Neural progenitor cell (in vitro differentiated cells): ENCODE data around the gene MED4. TPM values are rescaled to one million over a fixed set of nuclear protein-coding genes. Genes with fewer than 3 reads are reported as not detected.

Experiments
- DNase-seq: peaks from one replicate; pipeline ENCODE4 v3.0.0-alpha.2; 2016; ENCODE audit warnings: low spot score
- H2AFZ ChIP-seq: fragments of 200-600 bp; sonication (generic); replicated peaks from 2 replicates; pipeline ENCODE4 v1.6.1; 2016; ENCODE audit warnings: antibody characterized with exemption
- H3F3A ChIP-seq: fragments of 200-600 bp; sonication (generic); 2 replicates; pipeline ENCODE4 v1.6.1; 2016; ENCODE audit warnings: antibody characterized with exemption, low read depth
- H3K27ac ChIP-seq: fragments of 200-600 bp; sonication (generic); 2 replicates; pipeline ENCODE4 v1.5.1; 2016; ENCODE audit warnings: mild to moderate bottlenecking
- H3K27me3 ChIP-seq: fragments of 200-600 bp; sonication (generic); 2 replicates; pipeline ENCODE4 v1.6.1; 2016; ENCODE audit warnings: mild to moderate bottlenecking, moderate library complexity
- H3K36me3 ChIP-seq: fragments of 200-600 bp; sonication (generic); 2 replicates; pipeline ENCODE4 v1.5.1; 2016
- H3K4me1 ChIP-seq: fragments of 200-600 bp; sonication (generic); 2 replicates; pipeline ENCODE4 v1.6.1; 2016; ENCODE audit warnings: mixed run types
- H3K4me2 ChIP-seq: fragments of 200-600 bp; sonication (generic); 2 replicates; pipeline ENCODE4 v1.6.1; 2016
- H3K4me3 ChIP-seq: fragments of 200-600 bp; sonication (generic); 2 replicates; pipeline ENCODE4 v1.5.1; 2016
- H3K79me2 ChIP-seq: fragments of 200-600 bp; sonication (generic); 2 replicates; pipeline ENCODE4 v1.6.1; 2016; ENCODE audit warnings: low read depth
- H3K9ac ChIP-seq: fragments of 200-600 bp; sonication (generic); 2 replicates; pipeline ENCODE4 v1.6.1; 2016
- H3K9me3 ChIP-seq: fragments of 200-600 bp; sonication (generic); 2 replicates; pipeline ENCODE4 v1.5.1; 2016; ENCODE audit warnings: low read depth
- H4K20me1 ChIP-seq: fragments of 200-600 bp; sonication (generic); 2 replicates; pipeline ENCODE4 v1.6.1; 2016; ENCODE audit warnings: low read depth
- H3K27ac Mint-ChIP-seq: 3 replicates; pipeline ENCODE4 v1.8.0; 2021; ENCODE audit warnings: mixed read lengths
- H3K27me3 Mint-ChIP-seq: 2 replicates; pipeline ENCODE4 v1.8.0; 2022; ENCODE audit warnings: low read depth, mild to moderate bottlenecking, inconsistent platforms, moderate library complexity, mixed read lengths; ENCODE audit not compliant: insufficient read depth
- H3K36me3 Mint-ChIP-seq: 3 replicates; pipeline ENCODE4 v1.8.0; 2021; ENCODE audit warnings: mixed read lengths
- H3K4me1 Mint-ChIP-seq: 3 replicates; pipeline ENCODE4 v1.8.0; 2021; ENCODE audit warnings: mixed read lengths
- H3K4me3 Mint-ChIP-seq: 3 replicates; pipeline ENCODE4 v1.8.0; 2021; ENCODE audit warnings: mild to moderate bottlenecking, moderate library complexity, mixed read lengths
- H3K9me3 Mint-ChIP-seq: 3 replicates; pipeline ENCODE4 v1.8.0; 2020; ENCODE audit warnings: mixed read lengths
- CTCF ChIP-seq: fragments of 200-600 bp; sonication (generic); IDR thresholded peaks from 2 replicates; pipeline ENCODE4 v1.5.1; 2017; ENCODE audit warnings: antibody characterized with exemption, mild to moderate bottlenecking
- EZH2 ChIP-seq: fragments of 200-600 bp; sonication (generic); IDR thresholded peaks from 2 replicates; pipeline ENCODE4 v1.6.1; 2017; ENCODE audit warnings: antibody characterized with exemption, mild to moderate bottlenecking, moderate library complexity
- EZH2phosphoT487 ChIP-seq: fragments of 200-600 bp; sonication (generic); IDR thresholded peaks from 2 replicates; pipeline ENCODE4 v1.6.1; 2017; ENCODE audit warnings: antibody characterized with exemption
- total RNA-seq: library from RNA; depleted of rRNA; stranded (reverse); fragments of >200 nt; gene quantifications from 2 replicates; pipeline ENCODE4 v1.2.3, GENCODE V29; 2015; ENCODE audit warnings: low replicate concordance

MED4 gene
- total RNA-seq, 1 donor from 2014 or later = 65.9 TPM

GRCh38 chr13:48054601-48055000 is 40.3 kb downstream of the MED4 start:
- DNase-seq = no peak
- no peak overlapping the region for H3K27ac Mint-ChIP-seq

GRCh38 chr13:48050550-48050949 is 44.4 kb downstream of the MED4 start:
- H3K4me2 ChIP-seq = no peak overlapping the region
- no peaks in the 10 kb centered on the region for H3K9me3 ChIP-seq
- Mint-ChIP-seq H3K27ac (no peak overlapping the region), H3K9me3 (no peaks in the 10 kb centered on the region), H3K27me3 (no peaks in the 10 kb centered on the region), H3K4me3 (no peak overlapping the region), H3K4me1 (no peaks in the 10 kb centered on the region), H3K36me3 (peaks cover 30% of the 10 kb centered on the region)
- no peak for TF ChIP-seq EZH2phosphoT487
- TF ChIP-seq CTCF = no peak
- TF ChIP-seq EZH2 = no peak
- H3K36me3 ChIP-seq = peaks cover 8% of the 10 kb centered on the region
- H3K79me2 ChIP-seq = no peaks in the 10 kb centered on the region
- H3K4me1 ChIP-seq = no peaks in the 10 kb centered on the region
- H3K4me3 ChIP-seq = no peak overlapping the region
- no peak overlapping the region for H3K27ac ChIP-seq
- H3K9ac ChIP-seq = no peak overlapping the region
- H3K27me3 ChIP-seq = no peaks in the 10 kb centered on the region
- H2AFZ ChIP-seq = no peak overlapping the region
- H3F3A ChIP-seq = no peaks in the 10 kb centered on the region
- no peaks in the 10 kb centered on the region for H4K20me1 ChIP-seq
- DNase-seq = no peak

More at GRCh38 chr13:48054601-48055000, 40.3 kb downstream of the MED4 start:
- Mint-ChIP-seq H3K4me1 (no peaks in the 10 kb centered on the region), H3K36me3 (peaks cover 54% of the 10 kb centered on the region), H3K27me3 (peaks cover 2% of the 10 kb centered on the region), H3K9me3 (peaks cover 12% of the 10 kb centered on the region), H3K4me3 (no peak overlapping the region)
- H3K4me1 ChIP-seq = no peaks in the 10 kb centered on the region
- no peaks in the 10 kb centered on the region for H3F3A ChIP-seq
- H2AFZ ChIP-seq = no peak overlapping the region
- no peaks in the 10 kb centered on the region for H4K20me1 ChIP-seq
- no peak for TF ChIP-seq CTCF
- no peak for TF ChIP-seq EZH2phosphoT487
- no peak for TF ChIP-seq EZH2
- peaks cover 3% of the 10 kb centered on the region for H3K36me3 ChIP-seq
- H3K9me3 ChIP-seq = no peaks in the 10 kb centered on the region
- H3K4me2 ChIP-seq = no peak overlapping the region
- H3K27me3 ChIP-seq = no peaks in the 10 kb centered on the region
- H3K4me3 ChIP-seq = no peak overlapping the region
- H3K79me2 ChIP-seq = no peaks in the 10 kb centered on the region
- no peak overlapping the region for H3K9ac ChIP-seq
- no peak overlapping the region for H3K27ac ChIP-seq

GRCh38 chr13:48043789-48044503 is 51.0 kb downstream of the MED4 start:
- Mint-ChIP-seq H3K4me3 (no peak overlapping the region), H3K36me3 (peaks cover 10% of the 10 kb centered on the region), H3K4me1 (peaks cover 3% of the 10 kb centered on the region), H3K9me3 (no peaks in the 10 kb centered on the region), H3K27me3 (peaks cover under 1% of the 10 kb centered on the region), H3K27ac (no peak overlapping the region)
- Histone ChIP-seq H3K79me2 (peaks cover 10% of the 10 kb centered on the region), H3K27ac (no peak overlapping the region), H3K9me3 (no peaks in the 10 kb centered on the region), H3F3A (peaks cover under 1% of the 10 kb centered on the region), H2AFZ (no peak overlapping the region), H3K27me3 (no peaks in the 10 kb centered on the region), H3K36me3 (peaks cover 17% of the 10 kb centered on the region), H3K4me2 (no peak overlapping the region), H3K4me1 (no peaks in the 10 kb centered on the region), H4K20me1 (no peaks in the 10 kb centered on the region), H3K9ac (no peak overlapping the region), H3K4me3 (no peak overlapping the region)
- DNase-seq = no peak
- TF ChIP-seq CTCF = no peak
